NCI-H1694 (cell line): ENCODE results near the gene DSG3.

Experiments used
- DNase-seq: peaks from one replicate; lab custom pipeline; 2025; lab: John Stamatoyannopoulos, UW

DSG3 gene

GRCh38 chr18:31430072-31430471 lies 17.5 kb upstream of the DSG3 start:
- no peak for DNase-seq

DNA sequence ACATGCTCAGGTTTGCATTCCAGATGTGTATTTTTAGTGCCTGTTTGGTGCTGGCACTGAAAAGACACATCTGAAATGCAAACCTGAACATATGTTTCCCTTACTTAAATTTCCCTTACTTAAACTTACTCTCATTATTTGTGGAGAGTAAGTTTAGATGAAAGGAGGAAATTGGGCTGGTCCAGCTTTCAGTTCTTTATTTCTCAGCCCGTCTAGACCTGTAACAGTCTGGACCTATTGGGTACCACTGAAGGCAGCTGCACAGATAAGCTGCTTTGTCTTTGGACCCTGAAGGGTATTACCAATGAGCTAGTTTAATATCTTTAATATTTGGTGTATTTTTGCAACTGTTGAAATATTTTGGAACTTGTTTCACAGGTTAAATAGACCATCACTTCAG lies 17.0 kb upstream of the DSG3 start:
- DNase-seq = no peak

- DNase-seq = no peak
These were observed 15.2 kb upstream of the DSG3 start for GRCh38 chr18:31432316-31432715.

- DNase-seq = no peak
These were observed 10.7 kb upstream of the DSG3 start for GRCh38 chr18:31436825-31437224.

- DNase-seq = no peak
These were observed 9.1 kb upstream of the DSG3 start for GRCh38 chr18:31438402-31438801.

DNA sequence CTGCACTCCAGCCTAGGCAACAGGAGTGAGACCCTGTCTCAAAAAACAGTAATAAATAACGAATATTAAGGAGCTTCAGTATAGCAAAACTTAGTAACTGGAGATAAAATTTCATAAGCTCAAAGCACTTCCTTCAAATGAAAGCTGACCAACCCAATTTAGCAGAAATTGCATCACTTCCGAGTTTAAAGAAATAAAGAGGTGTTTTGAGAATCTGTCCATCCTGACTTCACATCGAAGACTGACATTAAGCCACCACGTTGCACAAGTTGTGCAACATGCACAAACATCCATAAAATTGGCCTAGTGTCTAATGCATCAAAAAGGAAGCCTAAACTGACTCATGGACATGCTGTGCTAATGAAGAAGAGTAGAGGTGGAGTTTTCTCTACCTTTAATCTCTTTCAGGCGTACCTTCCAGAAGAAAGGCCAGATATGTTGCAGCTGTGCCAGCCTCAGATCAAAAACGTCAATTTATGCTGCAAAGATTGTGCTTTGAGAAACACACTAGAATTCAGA lies 7.7 kb upstream of the DSG3 start:
- DNase-seq = no peak

GRCh38 chr18:31440787-31441186 lies 6.8 kb upstream of the DSG3 start:
- DNase-seq = no peak

DNA sequence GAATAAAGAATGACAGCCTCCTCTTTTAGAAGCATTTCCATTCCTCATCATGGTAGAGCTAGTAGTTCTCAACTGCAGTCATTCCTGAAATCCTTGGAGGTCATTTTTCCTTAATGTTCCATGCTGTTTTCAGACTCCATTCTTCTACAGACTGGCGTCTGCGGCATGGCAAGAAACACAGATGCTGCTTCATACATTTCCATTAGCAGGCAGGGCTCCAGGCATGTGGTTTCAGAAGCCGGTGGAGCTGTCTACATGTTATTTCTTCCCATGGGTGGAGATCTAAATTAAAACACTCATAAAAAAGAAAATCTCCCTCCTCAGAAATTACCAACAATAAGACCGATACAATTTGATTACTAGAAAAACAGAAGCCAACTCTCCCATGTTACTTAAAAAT lies 6.0 kb upstream of the DSG3 start:
- DNase-seq = no peak

- DNase-seq = no peak
These were observed 3.4 kb upstream of the DSG3 start for GRCh38 chr18:31444142-31444541.

DNA sequence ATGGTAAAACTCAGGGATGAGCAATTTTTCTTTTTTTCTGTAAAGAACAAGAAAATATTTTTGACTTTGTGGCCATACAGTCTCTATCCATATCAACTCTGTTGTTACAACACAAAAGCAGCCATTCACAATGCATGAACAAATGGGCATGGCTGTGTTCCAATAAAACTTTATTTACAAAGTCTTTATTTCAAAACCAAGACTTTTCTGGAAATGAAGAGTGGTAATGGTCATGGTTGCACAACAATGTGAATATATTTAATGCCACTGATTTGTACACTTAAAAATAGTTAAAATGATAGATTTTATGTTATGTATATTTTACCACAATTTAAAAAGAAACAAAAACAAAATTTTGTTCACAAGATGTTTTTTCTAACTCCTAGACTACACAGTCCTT lies 1.6 kb upstream of the DSG3 start:
- DNase-seq = no peak

DNA sequence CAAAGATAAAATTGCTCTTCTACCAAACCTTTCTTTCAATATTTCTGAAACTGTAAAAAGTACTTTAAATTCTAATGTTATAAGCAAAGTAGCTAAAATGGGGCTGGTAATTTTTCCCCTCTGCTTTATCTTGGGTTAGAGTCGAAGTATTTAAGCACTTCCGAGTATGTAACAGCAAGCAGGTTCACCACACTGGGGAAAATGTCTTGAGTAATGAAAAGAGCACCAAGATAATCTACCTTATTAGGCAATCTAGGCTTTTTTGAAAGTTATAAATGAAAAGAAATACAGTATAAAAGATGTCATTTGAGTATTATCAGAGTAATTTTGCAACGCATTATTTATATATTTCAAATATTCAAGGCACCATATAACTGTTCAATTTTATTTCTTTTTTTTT lies 687 bp upstream of the DSG3 start:
- no peak for DNase-seq

DNA sequence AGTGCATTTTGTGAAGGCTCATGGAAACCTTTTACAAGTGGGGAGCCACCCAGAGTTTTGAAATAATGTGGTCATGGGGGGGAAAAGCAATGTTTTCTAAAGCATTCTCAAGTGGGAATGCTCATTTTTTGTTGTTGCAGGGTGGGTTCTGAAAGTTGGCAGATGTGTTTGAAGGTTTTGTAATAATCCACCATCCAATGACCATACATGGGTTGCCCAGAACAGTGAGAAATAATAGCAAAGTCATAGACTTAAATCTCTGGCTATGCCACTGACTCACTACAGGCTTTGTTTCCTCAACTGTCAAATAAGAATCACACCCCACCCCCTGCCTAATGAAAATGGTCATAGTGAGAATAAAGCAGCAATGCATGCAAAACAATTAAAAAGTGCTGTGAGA lies 2.9 kb downstream of the DSG3 start:
- DNase-seq = no peak

DNA sequence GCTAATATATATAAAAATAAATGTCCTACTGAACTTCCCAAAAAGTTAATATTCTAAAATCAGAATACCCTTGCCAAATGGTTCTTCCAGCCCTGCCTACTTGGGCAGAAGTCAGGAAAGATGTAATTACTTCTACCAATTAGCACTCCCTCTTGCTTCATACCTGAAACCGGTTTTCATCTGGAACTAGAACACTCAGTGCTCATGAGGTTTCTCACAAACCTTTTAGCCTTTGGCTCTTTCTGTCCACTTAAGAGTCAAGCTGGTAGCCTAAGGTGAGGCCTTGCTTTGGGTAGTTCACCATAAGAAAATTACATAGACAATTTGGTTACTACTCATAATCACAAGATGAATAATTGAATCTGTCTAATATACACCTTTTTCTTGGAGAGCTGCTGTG lies 4.1 kb downstream of the DSG3 start:
- no peak for DNase-seq

- no peak for DNase-seq
These were observed 6.6 kb downstream of the DSG3 start for GRCh38 chr18:31454066-31454708.

DNA sequence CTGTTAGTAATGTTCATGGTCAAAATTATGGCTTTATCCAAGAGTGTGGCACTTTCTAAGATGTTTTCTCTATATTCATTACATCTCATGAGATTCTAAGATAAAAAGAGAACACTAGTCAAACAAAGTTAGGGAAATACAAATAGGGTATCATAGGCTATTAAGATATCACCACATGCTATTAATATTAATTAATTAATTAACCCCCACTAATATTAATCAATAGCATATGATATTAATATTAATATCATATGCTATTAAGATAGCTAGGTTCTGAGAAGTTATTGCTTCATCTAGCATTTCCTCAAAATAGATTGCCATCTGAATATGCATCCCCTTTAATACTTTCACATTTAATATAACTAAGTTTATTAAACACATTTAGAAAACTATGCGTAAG lies 22.1 kb downstream of the DSG3 start:
- DNase-seq = no peak

GRCh38 chr18:31478688-31479087 lies 31.1 kb downstream of the DSG3 start:
- DNase-seq = no peak

DNA sequence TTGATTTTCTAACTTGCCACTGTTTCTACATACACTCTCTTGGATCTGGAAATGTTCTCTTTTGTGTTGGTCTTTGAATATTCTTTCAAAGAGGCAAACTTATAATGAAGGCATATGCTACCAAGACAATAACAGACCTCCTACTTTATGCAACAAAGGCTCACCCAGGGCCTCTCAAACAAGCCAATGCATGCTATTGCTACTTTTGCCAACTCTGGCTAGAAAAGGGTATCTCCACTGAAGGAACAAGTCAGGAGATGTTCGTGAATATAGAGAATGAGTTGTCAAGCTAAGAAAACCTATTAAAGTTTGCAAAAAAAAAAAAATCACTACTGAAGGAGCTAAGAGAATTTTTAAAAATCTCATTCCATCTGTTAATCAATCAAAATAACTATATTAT lies 34.5 kb downstream of the DSG3 start:
- DNase-seq = no peak

- no peak for DNase-seq
These were observed 35.9 kb downstream of the DSG3 start for GRCh38 chr18:31483396-31483795.

GRCh38 chr18:31484461-31484860 lies 36.9 kb downstream of the DSG3 start:
- DNase-seq = no peak

- no peak for DNase-seq
These were observed 38.6 kb downstream of the DSG3 start for GRCh38 chr18:31486165-31486564.

- no peak for DNase-seq
These were observed 39.9 kb downstream of the DSG3 start for GRCh38 chr18:31487246-31488015.

DNA sequence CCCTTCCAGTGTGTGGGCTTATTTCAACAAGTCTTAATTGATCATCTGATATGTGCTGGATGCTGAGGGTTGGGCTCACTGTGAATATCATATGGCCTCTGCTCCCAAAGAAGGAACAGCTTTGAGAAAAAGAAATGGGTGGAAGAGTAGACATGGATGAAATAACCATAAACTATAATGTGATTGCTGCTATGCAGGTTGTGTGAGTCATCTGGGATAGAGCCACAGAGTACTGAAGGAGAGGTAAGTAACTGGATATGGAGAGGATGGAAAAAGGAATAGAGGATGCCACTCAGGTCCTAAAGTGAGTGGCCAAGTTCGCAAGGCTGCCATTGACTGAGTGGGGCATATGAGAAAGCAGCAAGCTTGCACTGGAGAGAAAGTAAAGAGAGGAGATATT lies 41.8 kb downstream of the DSG3 start:
- DNase-seq = no peak

GRCh38 chr18:31490387-31490786 lies 42.8 kb downstream of the DSG3 start:
- DNase-seq = no peak

- no peak for DNase-seq
These were observed 43.3 kb downstream of the DSG3 start for GRCh38 chr18:31490833-31491232.
